ENCODE results near the gene C12orf42. TPM values are rescaled to one million over a fixed set of nuclear protein-coding genes. Genes with fewer than 3 reads are reported as not detected.

C12orf42 gene
- total RNA-seq, 4 donors from 2014 or later, result 18.2 TPM; not detected in 3

GRCh38 chr12:103278329-103278728 lies 217.4 kb downstream of the C12orf42 start:
- no peaks in the 10 kb centered on the region for H3K36me3 ChIP-seq
- no peaks in the 10 kb centered on the region for H3K4me1 ChIP-seq
- no peak for TF ChIP-seq POLR2A (IDR thresholded peaks at IDR 0.05)
- no peak for TF ChIP-seq CTCF (IDR thresholded peaks at IDR 0.05)
- no peaks in the 10 kb centered on the region for H3K9me3 ChIP-seq
- H3K27ac ChIP-seq, result no peak overlapping the region
- H3K4me3 ChIP-seq, result no peak overlapping the region
- no peaks in the 10 kb centered on the region for H3K27me3 ChIP-seq
- DNase-seq, result no peak

DNA sequence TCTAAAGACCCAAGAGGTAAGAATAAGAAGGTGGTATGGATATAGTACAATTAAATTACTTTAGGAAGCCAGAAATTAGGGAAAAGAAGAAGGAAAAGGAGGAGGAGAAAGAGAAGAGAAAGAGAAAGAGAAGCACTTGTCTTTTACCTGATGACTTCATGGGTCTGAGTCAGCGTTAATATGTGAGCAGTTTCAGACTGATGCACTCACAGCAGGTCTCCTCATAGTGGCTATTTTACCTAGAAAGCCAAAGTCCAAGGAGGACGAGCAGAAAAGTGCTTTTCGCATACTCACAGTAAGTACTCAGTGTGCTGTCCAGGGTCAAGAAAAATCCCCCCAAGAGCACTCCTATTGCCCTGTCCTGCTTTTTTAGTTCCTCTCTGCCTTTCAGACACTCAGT lies 222.1 kb downstream of the C12orf42 start:
- TF ChIP-seq CTCF (IDR thresholded peaks at IDR 0.05), result no peak
- TF ChIP-seq POLR2A (IDR thresholded peaks at IDR 0.05), result no peak
- no peaks in the 10 kb centered on the region for H3K27me3 ChIP-seq
- no peaks in the 10 kb centered on the region for H3K4me1 ChIP-seq
- no peak for DNase-seq
- no peak overlapping the region for H3K4me3 ChIP-seq
- no peak overlapping the region for H3K27ac ChIP-seq
- no peaks in the 10 kb centered on the region for H3K9me3 ChIP-seq
- no peaks in the 10 kb centered on the region for H3K36me3 ChIP-seq

DNA sequence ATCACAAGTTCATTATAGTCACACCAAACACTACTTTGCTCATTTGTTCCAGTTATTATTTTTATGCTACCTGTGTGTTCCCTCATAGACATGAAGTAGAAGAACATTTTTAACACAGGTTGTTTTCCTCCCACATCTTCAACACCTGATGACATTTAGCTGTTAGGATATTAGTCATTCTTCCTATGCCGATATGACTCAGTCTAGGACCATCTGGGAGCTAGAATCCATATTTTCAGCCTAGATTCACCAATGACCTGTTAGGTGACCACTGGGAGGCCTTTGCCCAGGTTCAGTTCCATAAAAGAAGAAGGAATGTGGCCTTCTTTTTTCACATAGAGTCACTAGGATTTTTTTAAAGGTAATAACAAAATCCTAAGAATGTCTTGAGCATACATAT lies 222.8 kb downstream of the C12orf42 start:
- H3K27ac ChIP-seq, result no peak overlapping the region
- H3K9me3 ChIP-seq, result no peaks in the 10 kb centered on the region
- no peak for DNase-seq
- no peaks in the 10 kb centered on the region for H3K36me3 ChIP-seq
- H3K27me3 ChIP-seq, result no peaks in the 10 kb centered on the region
- TF ChIP-seq CTCF (IDR thresholded peaks at IDR 0.05) (no peak), POLR2A (IDR thresholded peaks at IDR 0.05) (no peak)
- H3K4me1 ChIP-seq, result no peaks in the 10 kb centered on the region
- no peak overlapping the region for H3K4me3 ChIP-seq

DNA sequence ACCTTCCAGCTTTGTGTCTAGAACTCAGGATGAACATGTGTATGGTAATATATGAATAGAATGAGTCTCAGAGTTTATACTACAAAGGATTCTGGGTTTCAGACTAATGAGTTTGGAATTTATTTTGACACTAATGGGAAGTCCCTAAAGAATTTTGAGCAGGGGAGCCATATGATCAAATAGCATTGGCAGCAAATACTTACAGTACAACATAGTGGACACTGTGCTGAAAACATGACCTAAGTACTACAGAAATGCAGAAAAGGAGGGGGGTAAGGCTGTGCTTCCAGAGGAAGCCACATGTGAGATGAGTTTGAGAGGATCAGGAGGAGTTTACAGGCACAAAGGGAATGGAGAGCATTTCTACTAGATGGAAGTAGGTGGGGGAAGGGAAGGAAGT lies 225.8 kb downstream of the C12orf42 start:
- Histone ChIP-seq H3K36me3 (no peaks in the 10 kb centered on the region), H3K27me3 (no peaks in the 10 kb centered on the region), H3K4me1 (no peaks in the 10 kb centered on the region), H3K27ac (no peak overlapping the region), H3K9me3 (no peaks in the 10 kb centered on the region), H3K4me3 (no peak overlapping the region)
- TF ChIP-seq CTCF (IDR thresholded peaks at IDR 0.05) (no peak), POLR2A (IDR thresholded peaks at IDR 0.05) (no peak)
- no peak for DNase-seq

GRCh38 chr12:103268831-103269514 lies 226.8 kb downstream of the C12orf42 start:
- Histone ChIP-seq H3K9me3 (no peaks in the 10 kb centered on the region), H3K36me3 (no peaks in the 10 kb centered on the region), H3K4me1 (no peaks in the 10 kb centered on the region), H3K27me3 (no peaks in the 10 kb centered on the region), H3K27ac (no peak overlapping the region), H3K4me3 (no peak overlapping the region)
- DNase-seq, result no peak
- TF ChIP-seq CTCF (IDR thresholded peaks at IDR 0.05) (no peak), POLR2A (IDR thresholded peaks at IDR 0.05) (no peak)

GRCh38 chr12:103257763-103258162 lies 238.0 kb downstream of the C12orf42 start:
- H3K4me1 ChIP-seq, result no peaks in the 10 kb centered on the region
- H3K27ac ChIP-seq, result no peak overlapping the region
- DNase-seq, result no peak
- no peaks in the 10 kb centered on the region for H3K9me3 ChIP-seq
- TF ChIP-seq POLR2A (IDR thresholded peaks at IDR 0.05) (no peak), CTCF (IDR thresholded peaks at IDR 0.05) (no peak)
- no peak overlapping the region for H3K4me3 ChIP-seq
- H3K36me3 ChIP-seq, result no peaks in the 10 kb centered on the region
- no peaks in the 10 kb centered on the region for H3K27me3 ChIP-seq

All from Peyer's patch (tissue), 4 donors.